ENCODE measurements around the gene POPDC2.

DNA sequence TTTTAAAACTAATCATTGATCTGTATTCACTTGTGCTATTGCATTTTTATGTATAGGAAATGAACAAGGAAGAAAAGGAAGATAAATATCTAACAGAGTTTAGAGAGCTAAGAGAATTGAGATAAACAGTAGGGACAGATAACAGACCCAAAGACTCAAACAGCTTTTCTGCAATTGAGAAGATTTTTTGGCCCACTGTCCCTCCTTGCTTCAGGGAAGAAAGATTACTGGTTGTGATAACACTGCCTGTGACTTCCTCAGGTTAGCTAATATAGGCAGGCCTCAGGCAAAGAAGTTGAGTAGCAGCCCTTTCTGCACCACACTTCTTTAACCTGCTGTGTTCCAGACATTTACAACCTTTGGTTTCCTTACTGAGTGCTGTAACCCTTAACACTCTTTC, 19.5 kb upstream of the POPDC2 start:
- TF ChIP-seq TCF7L2 (IDR thresholded peaks at IDR 0.05; ENCODE audit: low read depth, low read length) = no peak
- TF ChIP-seq CTCF (IDR thresholded peaks at IDR 0.05) = no peak
- no peak for TF ChIP-seq POLR2AphosphoS5 (IDR thresholded peaks at IDR 0.05; ENCODE audit: low read depth, low read length)
- no peak for TF ChIP-seq SIN3A (IDR thresholded peaks at IDR 0.05; ENCODE audit: borderline replicate concordance, insufficient read depth, low read depth, low read length)

All from Panc1 (cell line).